ENCODE data around the gene ATXN1. TPM values are rescaled to one million over a fixed set of nuclear protein-coding genes. Genes with fewer than 3 reads are reported as not detected.

ATXN1 gene
- total RNA-seq, 4 donors from 2014 or later = 26.4 to 46.4 (median 36.1) TPM

- ATAC-seq (ENCODE audit: low FRiP score) (peak; percentile 45), DNase-seq (ENCODE audit: low spot score) (no peak)
- TF ChIP-seq, protein P1, sequence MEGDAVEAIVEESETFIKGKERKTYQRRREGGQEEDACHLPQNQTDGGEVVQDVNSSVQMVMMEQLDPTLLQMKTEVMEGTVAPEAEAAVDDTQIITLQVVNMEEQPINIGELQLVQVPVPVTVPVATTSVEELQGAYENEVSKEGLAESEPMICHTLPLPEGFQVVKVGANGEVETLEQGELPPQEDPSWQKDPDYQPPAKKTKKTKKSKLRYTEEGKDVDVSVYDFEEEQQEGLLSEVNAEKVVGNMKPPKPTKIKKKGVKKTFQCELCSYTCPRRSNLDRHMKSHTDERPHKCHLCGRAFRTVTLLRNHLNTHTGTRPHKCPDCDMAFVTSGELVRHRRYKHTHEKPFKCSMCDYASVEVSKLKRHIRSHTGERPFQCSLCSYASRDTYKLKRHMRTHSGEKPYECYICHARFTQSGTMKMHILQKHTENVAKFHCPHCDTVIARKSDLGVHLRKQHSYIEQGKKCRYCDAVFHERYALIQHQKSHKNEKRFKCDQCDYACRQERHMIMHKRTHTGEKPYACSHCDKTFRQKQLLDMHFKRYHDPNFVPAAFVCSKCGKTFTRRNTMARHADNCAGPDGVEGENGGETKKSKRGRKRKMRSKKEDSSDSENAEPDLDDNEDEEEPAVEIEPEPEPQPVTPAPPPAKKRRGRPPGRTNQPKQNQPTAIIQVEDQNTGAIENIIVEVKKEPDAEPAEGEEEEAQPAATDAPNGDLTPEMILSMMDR (IDR thresholded peaks at IDR 0.05) = peak in 2 of 3 donors; percentile 6 to 52
Observed at GRCh38 chr6:16770701-16771569, 9.7 kb upstream of the ATXN1 start.

GRCh38 chr6:16769986-16770376, 8.7 kb upstream of the ATXN1 start:
- ATAC-seq (ENCODE audit: low FRiP score) (peak; percentile 35), DNase-seq (ENCODE audit: low spot score) (no peak)
- TF ChIP-seq, protein P1 (IDR thresholded peaks at IDR 0.05) = no peak

DNA sequence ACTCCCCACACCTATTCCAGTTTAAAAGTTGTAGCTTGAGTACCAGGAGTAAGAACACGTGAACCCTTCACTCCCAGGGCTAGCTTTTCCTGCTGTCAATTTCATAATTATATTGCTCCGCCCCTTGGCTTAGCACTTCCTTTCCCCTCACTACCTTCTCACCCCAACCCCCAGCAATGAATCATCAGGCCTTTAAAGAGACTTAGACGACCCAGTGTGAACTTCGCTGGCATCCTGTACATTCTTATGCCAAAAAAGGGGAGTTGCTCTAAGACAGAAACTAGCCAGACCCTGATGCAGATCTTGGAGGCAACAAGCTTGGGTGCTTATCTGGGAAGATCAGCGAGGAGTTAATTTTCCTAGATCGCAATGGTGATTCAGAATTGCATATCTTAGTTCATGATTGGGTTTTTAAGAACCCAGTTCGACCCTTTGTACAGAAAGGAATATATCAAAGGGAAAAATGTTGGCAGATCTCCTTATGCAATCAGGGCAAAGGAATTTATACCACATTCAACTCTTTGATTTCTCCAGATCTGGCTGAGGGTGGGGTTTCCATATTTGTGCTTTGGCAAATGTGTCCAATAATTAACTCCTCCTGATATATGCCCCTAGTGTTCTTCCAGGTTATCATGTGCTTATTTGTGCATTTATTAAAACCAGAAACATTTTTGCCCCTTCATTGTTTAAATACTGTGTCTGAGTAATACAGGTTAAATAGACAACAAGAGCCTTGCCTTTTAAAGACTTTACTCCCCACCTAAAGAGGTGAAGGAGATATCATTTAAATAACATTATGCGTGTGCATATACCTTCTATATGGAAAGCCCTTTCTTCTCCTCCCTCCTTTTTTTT, 8.1 kb upstream of the ATXN1 start:
- no peak for DNase-seq (ENCODE audit: low spot score)
- ATAC-seq (ENCODE audit: low FRiP score) = peak; percentile 80
- TF ChIP-seq, protein P1 (IDR thresholded peaks at IDR 0.05) = no peak

- no peak for DNase-seq (ENCODE audit: low spot score)
- no peak for ATAC-seq (ENCODE audit: low FRiP score)
- TF ChIP-seq, protein P1 (IDR thresholded peaks at IDR 0.05) = no peak
Observed at GRCh38 chr6:16768477-16768830, 7.2 kb upstream of the ATXN1 start.

- no peak for DNase-seq (ENCODE audit: low spot score)
Observed at GRCh38 chr6:16767765-16768476, 6.7 kb upstream of the ATXN1 start.

More at GRCh38 chr6:16767765-16768476, 6.7 kb upstream of the ATXN1 start:
- TF ChIP-seq, protein P1 (IDR thresholded peaks at IDR 0.05) = no peak
- ATAC-seq (ENCODE audit: low FRiP score) = no peak
